HG02884 (cell line): ENCODE data around the gene KHNYN.
"Not testable (repeated sequence)": the region's sequence is repeated elsewhere in the genome, so short reads cannot be mapped to it uniquely, and the experiment has no call there.

Experiments
- ATAC-seq: cut with Tn5 transposase; IDR thresholded peaks from one replicate; pipeline ENCODE4 v1.9.1; 2021; ENCODE audit warnings: mild to moderate bottlenecking, moderate library complexity; ENCODE audit not compliant: unreplicated experiment

Gene KHNYN

DNA sequence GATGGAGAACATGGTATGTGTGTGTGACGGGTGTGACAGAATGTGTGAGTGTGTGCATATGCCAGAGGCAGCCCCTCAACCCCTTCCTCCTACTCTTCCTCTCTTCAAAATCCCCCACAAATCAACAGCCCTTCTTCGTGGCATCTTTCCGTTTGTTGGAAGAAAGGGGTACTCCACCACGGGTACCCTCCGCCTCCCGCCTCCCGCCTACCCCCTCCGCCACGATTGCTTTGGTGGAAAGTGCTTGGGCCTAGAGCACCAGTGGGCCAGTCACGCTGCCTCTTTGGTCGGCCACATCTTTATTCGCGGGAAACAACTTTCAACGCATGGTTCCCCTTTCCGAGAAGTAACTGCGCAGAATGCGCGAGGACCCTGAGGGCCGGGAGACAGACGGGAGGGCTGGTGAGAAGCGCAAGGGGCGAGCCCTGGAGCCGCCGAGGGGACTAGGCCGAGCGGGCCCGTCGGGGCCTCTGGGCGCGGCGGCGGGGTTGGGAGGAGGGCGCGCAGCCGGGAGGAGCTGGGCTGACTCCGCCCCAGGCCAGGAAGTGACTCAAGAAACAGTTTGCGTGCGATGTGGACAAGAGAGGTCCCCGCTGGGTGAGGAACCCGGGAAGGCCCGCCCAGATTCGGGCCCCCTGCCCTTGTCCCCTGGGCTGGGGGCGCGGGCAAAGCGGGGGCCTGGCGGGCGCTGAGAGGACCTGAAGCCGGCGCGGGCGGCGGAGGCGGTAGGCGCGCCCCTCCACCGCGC, at the start of gene KHNYN, which contains the start of gene CBLN3:
Gene KHNYN, plus strand, starts transcription at position 560 of the 748 bp plus-strand sequence. CDS start 777 bp downstream, outside the sequence.
Gene CBLN3, minus strand, starts transcription at position 274 of the 748 bp plus-strand sequence. CDS start 614 bp downstream, outside the sequence.
- ATAC-seq = peak; percentile 81

DNA sequence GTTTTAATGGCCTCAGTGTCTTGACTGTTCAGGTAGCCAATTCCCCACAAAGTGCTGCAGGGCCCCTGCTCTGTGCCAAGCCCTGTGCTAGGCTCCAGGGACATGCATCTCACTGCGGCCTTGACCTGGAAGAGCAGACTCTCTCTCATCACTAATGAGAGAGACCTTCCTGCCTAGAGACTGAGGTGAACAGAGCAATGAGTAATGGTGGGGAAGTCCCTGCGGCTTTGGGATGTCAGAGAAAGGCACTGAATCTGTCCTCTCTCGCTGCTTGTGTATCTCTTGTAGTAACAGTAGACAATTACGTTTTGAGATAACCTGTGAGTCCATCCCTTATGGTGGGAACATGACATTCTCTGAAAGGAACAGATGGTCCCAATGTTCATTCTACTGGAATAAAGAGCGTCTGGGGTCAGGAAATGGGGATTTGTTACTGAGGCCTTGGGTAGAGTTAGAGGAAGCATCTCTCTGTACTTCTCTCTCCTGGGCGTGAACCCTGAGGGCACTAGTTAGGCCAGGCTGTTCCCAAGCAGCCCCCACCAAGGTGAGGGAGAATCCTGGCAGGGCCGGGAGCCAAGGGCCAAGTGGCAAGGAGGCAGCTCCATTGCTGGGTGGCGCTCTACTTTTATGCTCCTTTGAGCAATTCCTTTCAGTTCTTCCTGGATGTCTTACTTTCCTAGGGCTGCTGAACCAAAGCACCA, 48.2 kb upstream of the KHNYN start:
- ATAC-seq = no peak

DNA sequence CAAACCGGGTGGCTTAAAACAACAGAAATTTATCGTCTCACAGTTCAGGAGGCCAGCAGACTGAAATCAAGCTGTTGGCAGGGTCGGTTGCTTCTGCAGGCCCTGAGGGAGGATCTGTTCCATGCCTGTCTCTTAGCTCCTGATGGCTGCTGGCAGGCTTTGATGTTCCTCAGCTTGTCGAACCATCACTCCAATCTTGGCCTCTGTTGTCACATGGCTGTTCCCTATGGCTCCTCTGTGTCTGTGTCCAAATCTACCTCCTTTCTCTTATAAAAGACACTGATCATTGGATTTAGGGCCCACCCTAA, 47.7 kb upstream of the KHNYN start:
- no peak for ATAC-seq

DNA sequence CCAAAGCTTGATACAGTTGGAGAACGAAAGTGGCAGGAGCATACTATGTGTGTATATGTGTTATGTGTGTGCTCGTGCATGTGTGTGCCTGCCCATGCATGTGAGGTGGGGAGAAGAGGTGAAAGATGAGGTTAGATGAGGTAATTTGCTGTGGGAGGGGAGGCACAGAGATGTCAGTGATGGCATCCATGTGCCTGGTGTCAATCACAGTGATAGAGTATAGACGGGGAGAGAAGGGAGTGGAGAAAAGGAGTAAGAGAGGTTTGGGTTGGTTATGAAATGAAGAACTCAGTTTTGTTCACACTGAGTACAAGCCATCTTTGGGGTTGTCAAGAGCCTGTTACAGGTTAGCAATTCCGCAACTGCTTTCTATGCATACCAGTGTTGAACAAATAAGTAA, 45.6 kb upstream of the KHNYN start:
- no peak for ATAC-seq

DNA sequence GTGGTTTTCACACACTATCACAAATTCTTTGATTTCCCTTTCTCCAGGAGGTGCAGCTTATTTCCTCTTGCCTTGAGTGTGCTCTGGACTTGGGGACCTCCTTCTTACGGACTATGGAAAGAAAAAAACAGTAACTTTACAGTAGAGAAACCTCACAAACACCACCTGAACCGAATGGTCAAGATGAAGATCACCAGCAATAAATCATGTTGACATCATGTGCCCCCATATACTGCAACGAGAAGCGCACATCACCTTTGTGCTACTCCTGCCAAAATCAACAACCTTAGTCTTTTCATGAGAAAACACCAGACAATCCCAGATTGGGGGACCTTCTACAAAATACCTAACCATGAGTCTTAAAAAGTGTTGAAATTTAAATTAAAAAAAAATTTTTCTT, 44.2 kb upstream of the KHNYN start:
- no peak for ATAC-seq

DNA sequence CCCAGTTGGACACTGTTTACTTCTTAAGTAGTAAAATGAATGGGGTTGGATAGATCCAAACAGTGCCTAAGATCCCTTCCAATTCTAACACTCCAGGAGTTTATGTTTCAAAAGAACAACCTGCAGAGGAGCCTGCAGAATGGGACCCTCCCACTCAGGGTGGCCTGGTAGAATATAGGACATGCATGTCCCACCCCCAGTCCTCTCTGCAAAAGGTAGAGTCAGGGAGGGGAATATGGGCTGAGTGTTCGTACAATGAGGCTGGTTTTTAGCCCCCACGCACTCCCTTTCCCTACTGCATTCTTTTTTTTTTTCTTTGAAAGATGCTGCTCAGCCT, 42.8 kb upstream of the KHNYN start:
- no peak for ATAC-seq

DNA sequence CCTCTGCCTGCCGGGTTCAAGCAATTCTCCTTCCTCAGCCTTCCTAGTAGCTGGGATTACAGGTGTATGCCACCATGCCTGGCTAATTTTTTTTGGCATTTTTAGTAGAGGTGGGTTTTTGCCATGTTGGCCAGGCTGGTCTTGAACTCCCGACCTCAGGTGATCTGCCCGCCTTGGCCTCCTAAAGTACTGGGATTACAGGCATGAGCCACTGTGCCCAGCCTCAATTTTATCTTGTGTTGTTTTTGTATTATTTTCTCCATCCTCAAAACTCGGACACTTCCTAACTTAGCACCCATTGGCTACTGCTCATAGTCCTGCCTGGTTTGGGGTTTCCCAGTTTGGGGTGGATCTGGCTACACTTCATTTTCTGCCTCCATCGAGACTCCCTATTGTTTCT, 42.2 kb upstream of the KHNYN start:
- not testable (repeated sequence) for ATAC-seq

DNA sequence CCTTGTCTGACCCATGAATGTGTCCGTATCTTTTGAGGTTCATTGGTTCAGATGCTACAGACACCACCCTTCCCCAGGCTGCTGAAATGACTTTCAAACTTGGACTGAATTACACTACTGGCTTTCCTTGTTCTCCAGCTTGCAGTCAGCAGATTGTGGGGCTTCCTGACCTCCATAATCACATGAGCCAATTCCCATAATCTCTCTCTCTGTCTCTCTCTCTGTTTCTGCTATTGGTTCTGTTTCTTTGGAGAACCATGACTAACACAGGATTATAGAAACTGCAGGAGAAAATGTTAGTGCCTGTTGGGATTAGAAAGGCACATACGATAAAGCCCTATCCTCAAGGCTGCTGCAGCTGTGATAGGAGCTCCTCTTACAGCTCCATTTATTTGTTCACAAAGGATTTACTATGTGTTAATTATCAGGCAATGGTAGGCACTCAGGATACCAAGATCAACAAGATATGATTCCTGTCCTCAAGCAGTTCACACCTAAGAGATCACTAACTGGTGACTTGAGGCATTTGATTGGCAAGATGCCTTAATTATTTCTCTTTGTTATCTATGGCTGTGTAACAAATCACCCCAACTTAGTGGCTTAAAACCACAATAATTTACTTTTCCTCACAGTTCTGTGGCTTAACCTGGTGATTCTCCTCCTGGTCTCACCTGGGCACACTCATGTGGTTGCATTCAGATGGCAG, 41.1 kb upstream of the KHNYN start:
- no peak for ATAC-seq

DNA sequence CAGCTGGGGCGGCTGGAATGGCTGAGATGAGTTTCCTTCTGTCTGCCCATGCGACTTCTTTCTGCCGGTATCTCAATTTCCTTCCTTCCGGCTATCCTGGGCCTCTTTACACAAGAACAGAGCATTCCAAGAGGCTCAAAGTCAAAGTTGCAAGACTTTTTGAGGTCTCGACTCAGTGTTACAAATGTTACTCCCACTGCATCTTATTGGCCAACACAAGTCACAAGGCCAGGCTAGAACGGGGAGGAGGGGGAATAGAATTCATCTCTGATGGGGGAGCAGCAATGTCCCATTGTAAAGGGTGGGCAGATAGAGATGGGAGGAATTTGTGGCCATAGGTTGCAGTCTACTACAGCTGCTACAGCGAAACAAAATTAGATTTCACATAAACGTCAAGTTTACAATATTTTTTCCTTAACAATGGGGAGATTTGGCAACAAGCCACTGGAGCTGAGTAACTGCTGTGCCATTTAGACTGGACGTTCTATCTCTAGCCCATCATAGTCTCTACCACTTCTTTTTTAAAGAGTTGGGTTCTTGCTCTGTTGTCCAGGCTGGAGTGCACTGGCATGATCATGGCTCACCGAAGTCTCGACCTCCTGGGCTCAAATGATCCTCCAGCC, 40.4 kb upstream of the KHNYN start:
- ATAC-seq = no peak

DNA sequence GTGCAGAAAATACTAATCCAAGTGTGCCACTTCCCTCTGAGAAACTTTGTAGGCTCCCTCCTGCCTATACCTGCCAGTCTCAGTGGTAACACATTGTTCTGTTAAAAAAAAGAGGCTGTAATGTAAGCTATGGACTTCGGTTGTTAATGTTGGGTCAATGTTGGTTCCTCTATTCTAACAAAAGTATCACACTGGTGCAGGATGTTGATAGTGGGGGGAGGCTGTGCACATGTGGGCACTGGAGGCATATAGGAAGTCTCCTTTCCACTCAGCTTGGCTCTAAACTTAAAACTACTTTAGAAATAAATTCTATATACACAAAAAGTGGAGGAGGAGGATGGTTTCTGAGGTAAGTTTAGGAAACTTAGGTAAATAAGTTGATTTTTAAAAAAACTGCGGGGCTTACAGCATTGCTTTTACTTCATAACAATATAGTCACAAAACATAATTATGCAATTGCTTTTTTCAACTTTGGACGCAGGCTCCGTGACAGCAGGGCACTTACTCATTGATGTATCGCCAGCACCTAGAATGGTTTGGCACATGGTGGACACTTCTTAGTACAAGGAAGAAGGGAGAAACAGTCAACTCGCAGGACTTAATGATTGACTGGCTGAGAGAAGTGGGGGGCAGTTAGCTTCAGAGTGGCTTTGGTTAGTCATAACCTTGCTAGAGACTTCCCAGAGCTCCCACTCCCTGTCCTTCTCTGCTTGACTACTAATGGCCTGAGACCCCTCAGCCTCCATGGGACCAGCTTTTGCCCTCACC, 38.9 kb upstream of the KHNYN start:
- no peak for ATAC-seq

DNA sequence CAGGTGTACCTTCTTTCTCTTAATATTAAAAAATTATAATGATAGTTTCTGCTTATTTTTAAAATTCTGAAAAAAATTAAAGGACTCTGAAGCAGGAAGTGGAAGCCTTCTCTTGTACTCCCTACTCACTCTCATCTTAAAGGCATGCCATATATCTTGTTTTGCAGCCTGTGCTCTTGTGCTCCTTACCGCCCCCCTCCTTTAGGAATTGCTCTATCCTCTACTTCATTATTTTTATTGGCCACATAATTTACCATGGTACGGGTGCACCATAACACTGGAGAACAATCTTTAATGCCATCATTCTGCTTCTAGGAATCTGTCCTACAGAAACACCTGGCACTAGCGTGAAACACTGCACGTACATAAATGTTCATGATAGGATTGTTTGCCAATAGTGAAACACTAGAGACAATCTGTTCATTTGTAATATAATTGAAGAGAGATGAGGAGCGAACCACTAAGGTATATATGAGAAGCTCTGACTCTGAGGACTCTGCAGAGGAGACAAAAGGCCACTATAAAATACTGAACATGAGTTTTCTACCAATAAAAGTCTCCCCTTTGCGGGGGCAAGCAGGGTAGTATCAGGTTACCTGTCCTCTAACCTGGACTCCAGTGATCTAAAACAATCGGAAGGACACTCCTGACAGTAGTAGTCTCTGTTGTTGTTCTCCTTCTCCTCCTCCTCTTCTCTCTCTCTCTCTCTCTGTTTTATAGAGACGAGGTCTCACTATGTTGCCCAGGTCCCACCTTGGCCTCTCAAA, 37.2 kb upstream of the KHNYN start:
- no peak for ATAC-seq

DNA sequence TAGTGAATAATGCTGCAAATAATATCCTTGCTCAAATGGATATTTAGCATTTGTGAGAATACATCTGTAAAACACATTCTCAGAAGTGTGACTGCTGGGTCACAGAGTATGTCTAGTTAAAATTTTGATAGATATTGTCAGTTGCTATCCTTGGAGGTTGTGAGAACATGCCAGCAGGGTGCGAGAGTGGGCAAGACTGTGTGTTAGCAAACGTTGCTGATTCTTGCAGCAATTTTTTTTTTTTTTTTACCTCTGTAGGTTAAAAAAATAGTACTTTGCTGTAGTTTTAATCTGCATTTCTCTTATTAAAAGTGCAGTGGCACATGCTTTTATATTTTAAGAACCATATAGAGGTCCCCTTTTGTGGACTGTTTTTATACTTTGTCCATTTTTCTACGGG, 35.5 kb upstream of the KHNYN start:
- no peak for ATAC-seq

DNA sequence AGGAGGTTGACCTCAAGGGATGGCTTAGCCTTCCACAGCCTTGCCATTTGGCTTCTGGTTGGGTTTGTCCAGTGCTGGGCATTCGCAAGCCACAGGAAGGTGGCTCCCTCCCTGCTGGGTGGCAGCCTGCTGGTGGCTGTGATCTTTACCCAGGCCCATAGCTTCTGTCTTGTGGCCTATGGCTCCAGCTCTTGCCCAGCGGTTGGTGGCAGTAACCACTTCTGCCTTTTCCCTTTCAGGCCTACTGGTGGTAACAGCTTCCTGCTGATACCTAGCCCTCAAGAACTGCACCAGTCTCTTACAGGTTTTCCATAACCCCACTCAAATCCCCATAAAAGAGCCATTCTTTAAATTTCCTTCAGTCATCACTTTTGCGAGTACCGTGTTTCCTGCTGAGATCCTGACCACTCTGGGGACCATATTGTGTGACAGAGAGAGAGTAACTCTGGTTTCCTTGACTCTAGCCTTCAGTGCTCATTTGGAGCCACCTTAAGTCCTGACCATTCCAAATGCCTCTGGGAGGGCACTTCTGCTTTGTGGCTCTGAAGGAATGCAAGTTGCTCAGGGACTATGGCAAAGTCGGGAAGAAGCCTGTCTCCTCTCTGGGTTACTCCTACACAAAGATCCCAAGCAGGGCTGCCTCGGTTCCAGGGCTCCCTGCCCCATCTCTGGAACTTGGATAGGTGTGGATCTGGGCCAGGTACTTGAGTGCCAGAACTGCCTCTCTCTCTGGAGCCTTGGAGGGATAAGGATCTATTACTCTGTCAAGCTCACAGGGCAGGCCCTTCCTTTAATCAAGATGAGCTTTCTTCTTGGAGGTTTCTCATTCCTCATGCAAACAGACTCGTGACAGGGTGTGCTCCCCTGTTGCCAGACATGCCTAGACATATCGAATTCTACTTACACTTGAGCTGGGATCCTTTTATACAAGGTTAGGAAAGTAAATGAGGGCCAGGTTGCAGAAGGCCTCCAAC, 33.9 kb upstream of the KHNYN start:
- ATAC-seq = no peak

DNA sequence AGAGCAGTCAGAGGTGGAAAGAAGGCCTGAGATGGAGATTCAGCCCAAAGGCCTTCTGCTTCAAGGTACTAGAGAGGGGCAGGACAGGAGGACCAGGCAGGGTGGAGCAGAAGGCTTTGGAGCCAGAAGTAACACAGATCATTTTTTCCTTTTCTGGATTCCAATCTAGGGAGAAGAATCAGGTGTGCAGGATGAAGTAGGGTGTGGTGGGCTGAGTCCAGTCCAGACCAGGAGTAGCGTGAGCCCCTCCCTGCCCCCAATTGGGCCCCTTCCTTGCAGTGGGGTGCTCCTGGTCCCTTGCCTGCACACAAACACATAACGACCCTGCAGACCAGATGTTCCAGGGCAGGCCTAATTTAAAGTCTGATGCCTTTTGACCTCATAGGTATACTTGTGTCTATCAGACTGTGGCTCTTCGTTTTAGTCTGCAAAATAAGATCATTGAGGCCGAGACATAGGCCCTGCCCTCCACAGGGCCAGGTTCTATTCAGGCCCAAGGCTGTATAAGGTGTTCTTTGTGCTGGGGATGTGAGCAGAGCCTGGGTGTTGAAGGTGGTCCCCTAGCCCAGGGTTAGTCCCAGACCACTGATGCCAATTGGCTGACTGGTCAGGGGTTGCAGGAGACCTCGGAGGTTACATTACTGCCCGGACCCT, 32.0 kb upstream of the KHNYN start:
- ATAC-seq = no peak

DNA sequence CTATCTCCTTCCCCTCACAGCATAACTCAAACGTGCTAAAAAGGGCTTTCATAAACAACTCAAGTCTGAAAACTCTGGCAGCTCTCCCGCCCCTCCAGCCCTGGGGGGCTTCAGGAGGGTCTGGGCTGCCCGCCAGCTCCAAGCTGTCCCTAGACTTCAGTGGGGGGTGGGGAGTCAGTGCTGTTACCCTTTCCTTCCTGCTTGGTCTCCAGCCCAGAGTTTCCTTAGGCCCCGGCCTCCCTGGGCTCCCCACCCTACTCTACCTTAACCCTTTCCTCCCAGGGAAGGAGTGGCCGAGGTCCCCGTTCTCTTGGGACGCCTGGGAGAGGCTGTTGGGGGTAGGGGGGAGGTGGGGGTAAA, 31.5 kb upstream of the KHNYN start:
- ATAC-seq = no peak

DNA sequence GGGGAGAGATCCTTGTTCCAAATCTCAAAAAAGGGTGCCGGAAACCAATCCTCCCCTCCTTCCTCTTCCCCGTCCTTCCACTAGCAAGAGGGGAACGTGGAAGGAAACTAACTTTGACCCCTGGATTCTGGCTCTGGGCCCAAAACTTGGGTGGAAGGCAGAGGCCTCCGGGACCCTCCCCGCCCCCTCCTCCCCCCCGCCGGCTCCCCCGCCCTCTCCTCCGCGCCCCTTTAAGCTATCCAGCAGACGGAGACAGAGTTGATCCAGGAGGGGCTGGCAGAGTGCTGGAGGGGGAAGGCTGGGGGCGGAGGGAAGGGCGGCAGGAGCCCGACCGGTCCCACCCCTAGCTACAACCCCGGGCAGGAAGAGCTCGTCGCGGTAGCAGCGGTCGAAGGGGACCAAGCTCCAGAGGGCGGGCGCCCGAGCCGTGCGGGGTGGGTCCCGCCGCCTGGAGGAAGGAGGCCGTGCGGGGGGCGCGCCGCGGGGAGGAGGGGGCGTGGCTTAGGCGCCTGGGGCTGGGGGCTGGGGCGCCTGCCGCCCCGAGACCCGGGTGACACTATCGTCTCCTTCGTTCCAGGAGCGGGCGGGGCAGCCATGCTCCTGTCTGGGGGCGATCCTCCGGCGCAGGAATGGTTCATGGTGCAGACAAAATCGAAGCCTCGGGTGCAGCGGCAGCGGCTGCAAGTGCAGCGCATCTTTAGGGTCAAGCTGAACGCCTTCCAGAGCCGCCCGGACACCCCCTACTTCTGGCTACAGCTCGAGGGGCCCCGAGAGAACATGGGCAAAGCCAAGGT, 30.9 kb upstream of the KHNYN start, which contains the start of gene NYNRIN:
Gene NYNRIN, plus strand, starts transcription at position 351 of the 794 bp plus-strand sequence. Its CDS starts 244 bp downstream, at position 595.
- no peak for ATAC-seq

DNA sequence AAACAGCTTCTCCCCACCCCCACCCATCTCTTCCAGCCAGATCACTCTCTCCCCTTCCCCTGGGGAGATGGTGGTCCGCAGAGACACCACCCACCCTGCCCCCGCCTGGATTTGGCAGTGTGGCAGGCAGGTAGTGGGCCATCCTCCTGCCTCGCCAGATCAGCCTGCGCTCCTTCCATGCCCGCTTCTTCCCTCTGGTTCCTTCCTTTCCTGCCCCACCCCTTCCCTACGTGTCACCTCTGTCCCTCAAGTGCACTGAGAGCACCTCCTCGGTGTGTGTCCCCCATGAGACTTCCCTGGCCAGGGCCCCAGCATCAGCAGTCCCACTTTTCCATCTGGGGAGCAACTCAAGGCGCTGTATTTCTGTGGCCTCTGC, 30.3 kb upstream of the KHNYN start:
- ATAC-seq = no peak
